H1 (cell line): ENCODE data around the gene SLC16A2. TPM values are rescaled to one million over a fixed set of nuclear protein-coding genes. Genes with fewer than 3 reads are reported as not detected.

Experiments
- CTCF ChIA-PET: fragments of 300-600 bp; sonication (Branson Sonifier 250); formaldehyde crosslinking; loops from one replicate; lab custom pipeline; 2021; ENCODE audit not compliant: partially characterized antibody; lab: Charles Lee
- POLR2A ChIA-PET: fragments of 300-600 bp; sonication (Branson Sonifier 250); formaldehyde crosslinking; loops from one replicate; lab custom pipeline; 2021; ENCODE audit warnings: inconsistent platforms; ENCODE audit not compliant: partially characterized antibody; lab: Charles Lee
- DNase-seq, 2 experiments: peaks; one replicate each; pipeline versions ENCODE4 v3.0.0 to v3.0.0-alpha.2; 2010 to 2022; ENCODE audit warnings: low spot score in 2 of 2, low read depth in 1 of 2, mixed read lengths in 1 of 2
- FAIRE-seq: peaks from 2 replicates; lab custom pipeline; 2011; peaks lifted over from hg19 to GRCh38; lab: Jason Lieb, UNC
- H2AFZ ChIP-seq: 2 replicates; pipeline ENCODE4 v1.8.1; 2012; ENCODE audit warnings: low read length, inconsistent platforms
- H2AK5ac ChIP-seq: 2 replicates; pipeline ENCODE4 v1.6.1; 2013; ENCODE audit warnings: low read depth, low read length
- H2BK120ac ChIP-seq: replicated peaks from 2 replicates; pipeline ENCODE3; 2013; ENCODE audit warnings: low read depth, low read length, inconsistent platforms
- H2BK12ac ChIP-seq: 2 replicates; pipeline ENCODE4 v1.6.1; 2013; ENCODE audit warnings: low read depth, low read length
- H2BK15ac ChIP-seq: 2 replicates; pipeline ENCODE4 v1.6.1; 2013; ENCODE audit warnings: low read length
- H2BK20ac ChIP-seq: 2 replicates; pipeline ENCODE4 v1.6.1; 2013; ENCODE audit warnings: low read length
- H2BK5ac ChIP-seq: 2 replicates; pipeline ENCODE4 v1.6.1; 2013; ENCODE audit warnings: low read depth, low read length
- H3K14ac ChIP-seq: 2 replicates; pipeline ENCODE4 v1.6.1; 2013; ENCODE audit warnings: inconsistent platforms; ENCODE audit not compliant: insufficient read length
- H3K18ac ChIP-seq: 2 replicates; pipeline ENCODE4 v1.6.1; 2013; ENCODE audit warnings: low read length; ENCODE audit errors: extremely low read depth
- H3K23ac ChIP-seq: 2 replicates; pipeline ENCODE4 v1.6.1; 2013; ENCODE audit warnings: inconsistent platforms; ENCODE audit not compliant: insufficient read length
- H3K23me2 ChIP-seq: 2 replicates; pipeline ENCODE4 v1.6.1; 2013; ENCODE audit warnings: low read depth, low read length
- H3K27ac ChIP-seq: 2 replicates; pipeline ENCODE4 v1.6.1; 2011; ENCODE audit warnings: low read depth, low read length, inconsistent platforms
- H3K27me3 ChIP-seq, 4 experiments: replicated peaks in 1 of 4; 1 replicate in 1 of 4; 2 replicates in 3 of 4; pipeline versions ENCODE4 v1.6.1 to v1.8.1; 2011 to 2013; ENCODE audit warnings: low read length in 3 of 4, mild to moderate bottlenecking in 3 of 4, inconsistent platforms in 2 of 4, mixed read lengths in 2 of 4, moderate library complexity in 1 of 4; ENCODE audit not compliant: control insufficient read depth in 3 of 4, insufficient read depth in 3 of 4; ENCODE audit errors: extremely low read depth in 1 of 4
- H3K36me3 ChIP-seq, 4 experiments: 2 replicates each; pipeline versions ENCODE4 v1.6.1 to v1.8.1; 2011 to 2013; ENCODE audit warnings: mild to moderate bottlenecking in 4 of 4, low read length in 3 of 4, moderate library complexity in 2 of 4, control low read depth in 1 of 4, inconsistent platforms in 1 of 4; ENCODE audit not compliant: insufficient read depth in 4 of 4, control insufficient read depth in 2 of 4
- H3K4ac ChIP-seq: replicated peaks from 2 replicates; pipeline ENCODE3; 2013; ENCODE audit warnings: low read length, low read depth, mixed read lengths, inconsistent platforms; ENCODE audit not compliant: insufficient read length
- H3K4me1 ChIP-seq, 4 experiments: replicated peaks in 1 of 4; 1 replicate in 1 of 4; 2 replicates in 3 of 4; pipeline versions ENCODE4 v1.6.1 to v1.8.1; 2011 to 2013; ENCODE audit warnings: low read length in 3 of 4, inconsistent platforms in 2 of 4, mixed read lengths in 1 of 4; ENCODE audit not compliant: insufficient read depth in 4 of 4, control insufficient read depth in 3 of 4
- H3K4me2 ChIP-seq, 2 experiments: 2 replicates each; pipeline versions ENCODE4 v1.6.1 to v1.8.1; 2011 to 2013; ENCODE audit warnings: low read depth in 2 of 2, low read length in 2 of 2, control low read depth in 1 of 2, inconsistent platforms in 1 of 2, mild to moderate bottlenecking in 1 of 2; ENCODE audit not compliant: insufficient read depth in 1 of 2
- H3K4me3 ChIP-seq, 4 experiments: fragments of 200-600, 300-600 bp in 1 of 4; sonication (generic), shearing (Covaris generic), sonication (Bioruptor Twin) in 1 of 4; 2 replicates each; pipeline versions ENCODE4 v1.5.1 to v1.8.1; 2011 to 2016; ENCODE audit warnings: low read length in 4 of 4, low read depth in 3 of 4, control low read depth in 2 of 4, inconsistent platforms in 2 of 4, mild to moderate bottlenecking in 2 of 4, mixed read lengths in 1 of 4, moderate library complexity in 1 of 4; ENCODE audit not compliant: insufficient read depth in 2 of 4; ENCODE audit errors: extremely low read depth in 1 of 4
- H3K56ac ChIP-seq: replicated peaks from 2 replicates; pipeline ENCODE3; 2013; ENCODE audit warnings: low read depth, mild to moderate bottlenecking, mixed read lengths, low read length, inconsistent platforms; ENCODE audit not compliant: insufficient read length
- H3K79me1 ChIP-seq: 2 replicates; pipeline ENCODE4 v1.6.1; 2013; ENCODE audit warnings: low read depth, low read length, control low read depth
- H3K79me2 ChIP-seq, 2 experiments: 2 replicates each; pipeline versions ENCODE4 v1.6.1 to v1.8.1; 2012 to 2013; ENCODE audit warnings: low read length in 2 of 2, mild to moderate bottlenecking in 2 of 2, inconsistent platforms in 1 of 2; ENCODE audit not compliant: insufficient read depth in 2 of 2, control insufficient read depth in 1 of 2
- H3K9ac ChIP-seq, 4 experiments: replicated peaks in 1 of 4; 1 replicate in 1 of 4; 2 replicates in 3 of 4; pipeline versions ENCODE4 v1.6.1 to v1.8.1; 2011 to 2013; ENCODE audit warnings: low read depth in 3 of 4, low read length in 3 of 4, control low read depth in 2 of 4, mild to moderate bottlenecking in 2 of 4, moderate library complexity in 2 of 4, inconsistent platforms in 1 of 4; ENCODE audit errors: extremely low read depth in 1 of 4
- H3K9me3 ChIP-seq, 2 experiments: 2 replicates each; pipeline versions ENCODE4 v1.6.1 to v1.8.1; 2012 to 2013; ENCODE audit warnings: mild to moderate bottlenecking in 2 of 2, moderate library complexity in 2 of 2, control low read depth in 1 of 2, inconsistent platforms in 1 of 2, low read depth in 1 of 2, low read length in 1 of 2, mixed read lengths in 1 of 2; ENCODE audit not compliant: insufficient read depth in 2 of 2
- H4K20me1 ChIP-seq, 2 experiments: replicated peaks in 1 of 2; 2 replicates each; pipeline versions ENCODE3 to v1.8.1; 2011 to 2013; ENCODE audit warnings: inconsistent platforms in 2 of 2, low read length in 2 of 2, mild to moderate bottlenecking in 1 of 2; ENCODE audit not compliant: insufficient read depth in 2 of 2, control insufficient read depth in 1 of 2
- H4K5ac ChIP-seq: 2 replicates; pipeline ENCODE4 v1.6.1; 2013; ENCODE audit warnings: low read length, low read depth, mixed read lengths, inconsistent platforms; ENCODE audit not compliant: insufficient read length
- H4K8ac ChIP-seq: 2 replicates; pipeline ENCODE4 v1.8.0; 2013; ENCODE audit warnings: mild to moderate bottlenecking, moderate library complexity, low read length, inconsistent platforms; ENCODE audit not compliant: insufficient read depth; ENCODE audit errors: extremely low read depth
- H4K91ac ChIP-seq: replicated peaks from 2 replicates; pipeline ENCODE3; 2013; ENCODE audit warnings: low read length, mixed read lengths, inconsistent platforms; ENCODE audit not compliant: insufficient read length
- CHD2 ChIP-seq: IDR thresholded peaks from 2 replicates; pipeline ENCODE4 v1.6.1; 2012; ENCODE audit warnings: low read length, improper control_type of control experiment
- GABPA ChIP-seq: IDR thresholded peaks from 2 replicates; pipeline ENCODE4 v1.6.1; 2011; ENCODE audit warnings: mild to moderate bottlenecking, low read length, moderate library complexity, borderline replicate concordance; ENCODE audit not compliant: insufficient read depth
- JUND ChIP-seq: IDR thresholded peaks from 2 replicates; pipeline ENCODE4 v1.6.1; 2011; ENCODE audit warnings: mild to moderate bottlenecking, improper control_type of control experiment, low read length
- KDM4A ChIP-seq: IDR thresholded peaks from one replicate; pipeline ENCODE4 v1.7.1; 2012; ENCODE audit warnings: low read depth, mild to moderate bottlenecking, moderate library complexity, low read length, inconsistent platforms; ENCODE audit not compliant: severe bottlenecking
- MAFK ChIP-seq: IDR thresholded peaks from 2 replicates; pipeline ENCODE4 v1.6.1; 2012; ENCODE audit warnings: low read depth, mild to moderate bottlenecking, improper control_type of control experiment, low read length
- NANOG ChIP-seq: IDR thresholded peaks from 2 replicates; pipeline ENCODE4 v1.6.1; 2011; ENCODE audit warnings: low read length, low read depth, mild to moderate bottlenecking, inconsistent platforms; ENCODE audit not compliant: insufficient read depth, poor library complexity, severe bottlenecking
- RAD21 ChIP-seq, 2 experiments: IDR thresholded peaks in 1 of 2; conservative IDR thresholded peaks in 1 of 2; 2 replicates each; pipeline ENCODE4 v1.6.1; 2011; ENCODE audit warnings: low read depth in 2 of 2, low read length in 2 of 2, improper control_type of control experiment in 1 of 2, inconsistent platforms in 1 of 2, mild to moderate bottlenecking in 1 of 2, moderate library complexity in 1 of 2
- SP4 ChIP-seq: IDR thresholded peaks from 2 replicates; pipeline ENCODE4 v1.6.1; 2012; ENCODE audit warnings: low read length, inconsistent platforms
- SRF ChIP-seq: IDR thresholded peaks from 2 replicates; pipeline ENCODE4 v1.6.1; 2011; ENCODE audit warnings: mild to moderate bottlenecking, low read depth, low read length, moderate library complexity
- TBP ChIP-seq: IDR thresholded peaks from 2 replicates; pipeline ENCODE4 v1.6.1; 2011; ENCODE audit warnings: low read depth, low read length, improper control_type of control experiment
- WGBS, 2 experiments: shearing (Covaris generic) in 1 of 2; methylation state at CpG; one replicate each; pipeline versions ENCODE4 v1.1.6 to v1.1.7; 2013 to 2015; ENCODE audit warnings: low lambda C conversion rate in 2 of 2, mixed read lengths in 2 of 2, inconsistent platforms in 1 of 2, low coverage in 1 of 2, missing lambda C conversion rate in 1 of 2; ENCODE audit not compliant: insufficient replicate concordance in 2 of 2, insufficient coverage in 1 of 2, insufficient read length in 1 of 2; ENCODE audit errors: extremely low coverage in 1 of 2, missing lambda C conversion rate in 1 of 2; 5-methylcytosine and 5-hydroxymethylcytosine counted together
- polyA plus RNA-seq, 7 experiments: library from polyadenylated mRNA; depleted of rRNA in 3 of 7; stranded (reverse) in 5 of 7; unstranded in 2 of 7; fragments of >200 nt in 5 of 7; fragments of 200-250 nt in 2 of 7; gene quantifications; 1 replicate in 5 of 7; 2 replicates in 1 of 7; 4 replicates in 1 of 7; pipeline versions ENCODE4 v1.2.1 to v1.2.3, GENCODE V29; 2011 to 2013; ENCODE audit warnings: missing spikeins in 2 of 7, mixed read lengths in 2 of 7
- total RNA-seq: library from RNA; stranded (reverse); fragmentation: NEBNext Ultra II Directional; extraction: Animal tissue kit (Norgen Biotek cat#: 25700); gene quantifications from 2 replicates; pipeline ENCODE4 v1.2.1, GENCODE V29; 2021
- TF ChIP-seq, protein P1 (sequence below): IDR thresholded peaks from 2 replicates; pipeline ENCODE4 v1.6.1; 2012; ENCODE audit warnings: inconsistent platforms
- TF ChIP-seq, protein P2 (sequence below): IDR thresholded peaks from 2 replicates; pipeline ENCODE4 v1.6.1; 2012; ENCODE audit warnings: low read length, inconsistent platforms

SLC16A2 gene
- total and polyA plus RNA-seq, 2 of the 8 experiments (the other 6 are each of a cell fraction or from before 2014, with no cell fraction given), result 24.4 to 32.2 TPM

GRCh38 chrX:74490247-74490646, 69.0 kb downstream of the SLC16A2 start:
- no peak for DNase-seq
- H3K36me3 ChIP-seq, result no peaks in the 10 kb centered on the region
- H3K4ac ChIP-seq, result no peak overlapping the region
- H3K27me3 ChIP-seq, result no peaks in the 10 kb centered on the region
- H2BK15ac ChIP-seq, result no peak overlapping the region
- no peak overlapping the region for H4K5ac ChIP-seq
- H3K9ac ChIP-seq, result no peak overlapping the region
- H3K4me1 ChIP-seq, result peaks cover 1 to 11% (median 5%) of the 10 kb centered on the region in 4 experiments; a peak in 5 of 7 replicates
- H2AFZ ChIP-seq, result no peak overlapping the region
- no peak overlapping the region for H3K18ac ChIP-seq
- H3K4me3 ChIP-seq, result no peak overlapping the region
- H4K91ac ChIP-seq, result no peak overlapping the region
- WGBS, 2 experiments, result 89% methylated on average over 1 of the region's 1 CpG; no CpG with 5 or more reads in 1 of the 2 experiments
- no peaks in the 10 kb centered on the region for H3K23me2 ChIP-seq
- H3K14ac ChIP-seq, result no peak overlapping the region
- H3K4me2 ChIP-seq, result no peak overlapping the region
- POLR2A ChIA-PET, result no interaction called here
- no peaks in the 10 kb centered on the region for H3K79me1 ChIP-seq
- no peak overlapping the region for H2BK20ac ChIP-seq
- H2AK5ac ChIP-seq, result no peak overlapping the region
- no peak overlapping the region for H3K23ac ChIP-seq
- no peak overlapping the region for H3K27ac ChIP-seq
- no peak overlapping the region for H2BK12ac ChIP-seq
- CTCF ChIA-PET, result interaction anchor here (2.0 kb wide), 1 partner anchor 44 kb away, joined by 11 read pairs; no protein-coding TSS in a partner anchor
- H3K56ac ChIP-seq, result no peak overlapping the region
- no peak overlapping the region for H2BK5ac ChIP-seq
- H4K8ac ChIP-seq, result no peak overlapping the region
- no peaks in the 10 kb centered on the region for H3K9me3 ChIP-seq
- no peaks in the 10 kb centered on the region for H4K20me1 ChIP-seq
- H3K79me2 ChIP-seq, result no peaks in the 10 kb centered on the region
- no peak overlapping the region for H2BK120ac ChIP-seq
- no peak for FAIRE-seq
- no peak for TF ChIP-seq GABPA
- TF ChIP-seq CHD2, result no peak
- no peak for TF ChIP-seq MAFK
- TF ChIP-seq RAD21 (IDR thresholded peaks at IDR 0.05 in 1 of 2, conservative IDR thresholded peaks at IDR 0.05 in 1 of 2; ENCODE audit: low read depth in 2 of 2, low read length in 2 of 2), result no peak
- no peak for TF ChIP-seq SRF
- TF ChIP-seq, protein P1, sequence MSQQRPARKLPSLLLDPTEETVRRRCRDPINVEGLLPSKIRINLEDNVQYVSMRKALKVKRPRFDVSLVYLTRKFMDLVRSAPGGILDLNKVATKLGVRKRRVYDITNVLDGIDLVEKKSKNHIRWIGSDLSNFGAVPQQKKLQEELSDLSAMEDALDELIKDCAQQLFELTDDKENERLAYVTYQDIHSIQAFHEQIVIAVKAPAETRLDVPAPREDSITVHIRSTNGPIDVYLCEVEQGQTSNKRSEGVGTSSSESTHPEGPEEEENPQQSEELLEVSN, result no peak
- TF ChIP-seq, protein P2, sequence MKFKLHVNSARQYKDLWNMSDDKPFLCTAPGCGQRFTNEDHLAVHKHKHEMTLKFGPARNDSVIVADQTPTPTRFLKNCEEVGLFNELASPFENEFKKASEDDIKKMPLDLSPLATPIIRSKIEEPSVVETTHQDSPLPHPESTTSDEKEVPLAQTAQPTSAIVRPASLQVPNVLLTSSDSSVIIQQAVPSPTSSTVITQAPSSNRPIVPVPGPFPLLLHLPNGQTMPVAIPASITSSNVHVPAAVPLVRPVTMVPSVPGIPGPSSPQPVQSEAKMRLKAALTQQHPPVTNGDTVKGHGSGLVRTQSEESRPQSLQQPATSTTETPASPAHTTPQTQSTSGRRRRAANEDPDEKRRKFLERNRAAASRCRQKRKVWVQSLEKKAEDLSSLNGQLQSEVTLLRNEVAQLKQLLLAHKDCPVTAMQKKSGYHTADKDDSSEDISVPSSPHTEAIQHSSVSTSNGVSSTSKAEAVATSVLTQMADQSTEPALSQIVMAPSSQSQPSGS, result no peak
- TF ChIP-seq TBP, result no peak
- no peak for TF ChIP-seq JUND
- no peak for TF ChIP-seq SP4
- TF ChIP-seq NANOG, result no peak
- no peak for TF ChIP-seq KDM4A
